NOMO-1 (cell line): ENCODE data around the gene CAB39.
A peak's percentile ranks its signal among the peaks of the same experiment; 100 is the strongest.
"Not testable (repeated sequence)": the region's sequence is repeated elsewhere in the genome, so short reads cannot be mapped to it uniquely, and the experiment has no call there.

Experiments used
- DNase-seq, 2 experiments: peaks; one replicate each; lab custom pipeline; 2025; ENCODE audit not compliant: unreplicated experiment in 2 of 2; lab: John Stamatoyannopoulos, UW

The CAB39 gene

DNA sequence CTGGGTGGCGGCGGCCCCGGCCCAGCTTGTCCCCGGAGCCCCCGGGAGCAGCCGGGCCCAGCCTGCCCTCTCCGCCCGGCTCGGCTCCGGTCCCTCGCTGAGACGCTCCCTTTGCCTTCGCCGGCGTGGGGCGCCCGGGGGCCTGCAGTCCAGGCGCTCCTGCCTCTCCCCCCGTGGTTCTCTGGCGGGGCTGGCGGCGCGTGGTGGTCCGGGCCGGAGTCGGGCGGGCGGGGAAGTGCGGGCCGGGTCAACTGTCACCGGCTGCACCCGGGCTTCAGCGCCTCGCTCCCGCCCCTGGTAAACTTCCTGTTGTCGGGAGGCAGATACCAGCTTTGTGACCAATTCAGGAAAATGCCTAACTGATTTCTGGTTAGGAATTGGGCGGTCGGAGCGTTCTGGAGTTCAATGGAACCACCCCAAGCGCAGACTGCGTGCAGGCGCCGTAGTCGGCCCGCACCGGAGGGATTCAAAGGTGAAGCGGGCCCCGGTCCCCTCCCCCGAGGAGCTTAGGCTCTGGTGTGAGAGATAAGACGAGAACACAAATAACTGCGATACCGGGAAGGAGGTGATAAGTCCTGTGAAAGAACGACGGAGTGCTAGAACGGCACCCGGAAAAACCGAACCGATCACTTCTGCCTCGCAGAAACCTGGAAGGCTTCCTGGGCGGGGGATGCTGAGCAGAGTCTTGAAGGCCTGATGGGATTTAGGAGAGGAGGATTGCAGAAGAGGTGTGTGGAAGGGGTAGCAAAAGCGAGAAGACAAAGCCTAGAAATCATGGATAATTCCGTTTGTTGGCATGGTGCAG, 891 bp downstream of the CAB39 start:
- peak; percentile 24 to 36 for DNase-seq

- peak; percentile 61 to 81 for DNase-seq
These were observed 1.5 kb downstream of the CAB39 start for GRCh38 chr2:230714136-230714480.

- DNase-seq = peak in 1 of 2 experiments; percentile 17
These were observed 2.6 kb downstream of the CAB39 start for GRCh38 chr2:230715201-230715600.

- DNase-seq = no peak
These were observed 3.9 kb downstream of the CAB39 start for GRCh38 chr2:230716588-230716987.

DNA sequence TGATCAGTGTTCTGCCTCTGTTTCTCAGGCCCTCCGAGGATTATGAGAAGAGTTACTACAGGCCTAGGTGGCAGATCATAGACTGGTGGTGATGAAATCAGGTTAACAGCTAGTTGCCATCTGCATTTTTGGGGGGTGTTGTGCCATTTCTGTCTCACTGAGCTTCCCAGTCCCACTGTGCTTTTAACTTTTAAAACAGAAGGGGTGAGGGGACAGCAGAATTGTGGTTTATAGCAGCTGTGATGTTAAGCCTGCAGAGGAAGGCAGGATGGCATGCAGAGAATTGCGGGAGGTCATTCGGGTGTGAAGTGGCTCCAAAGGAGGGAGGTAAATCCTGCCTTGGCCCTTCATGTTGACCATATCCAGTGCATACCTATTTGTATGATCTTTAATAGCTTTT, 5.0 kb downstream of the CAB39 start:
- DNase-seq = no peak

DNA sequence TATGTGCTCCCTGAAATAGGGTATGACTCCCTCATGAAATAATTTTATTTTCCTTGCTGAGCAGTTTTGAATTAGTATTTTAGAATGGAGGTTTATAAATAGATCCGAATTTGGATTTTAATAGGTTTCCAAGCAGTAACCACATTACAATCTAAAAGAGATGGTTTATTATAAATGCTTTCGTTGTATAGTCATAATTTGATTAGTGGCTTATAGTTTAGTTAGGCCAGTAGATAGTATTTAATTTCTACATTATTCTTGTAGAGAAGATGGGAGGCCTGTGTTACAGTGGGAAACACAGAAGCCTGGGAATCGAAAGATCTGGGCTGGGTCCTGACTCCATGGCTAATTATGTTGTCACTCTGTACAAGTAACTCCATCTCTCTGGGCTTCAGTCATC, 6.7 kb downstream of the CAB39 start:
- DNase-seq = no peak

GRCh38 chr2:230721712-230722111, 9.1 kb downstream of the CAB39 start:
- peak; percentile 34 to 44 for DNase-seq

DNA sequence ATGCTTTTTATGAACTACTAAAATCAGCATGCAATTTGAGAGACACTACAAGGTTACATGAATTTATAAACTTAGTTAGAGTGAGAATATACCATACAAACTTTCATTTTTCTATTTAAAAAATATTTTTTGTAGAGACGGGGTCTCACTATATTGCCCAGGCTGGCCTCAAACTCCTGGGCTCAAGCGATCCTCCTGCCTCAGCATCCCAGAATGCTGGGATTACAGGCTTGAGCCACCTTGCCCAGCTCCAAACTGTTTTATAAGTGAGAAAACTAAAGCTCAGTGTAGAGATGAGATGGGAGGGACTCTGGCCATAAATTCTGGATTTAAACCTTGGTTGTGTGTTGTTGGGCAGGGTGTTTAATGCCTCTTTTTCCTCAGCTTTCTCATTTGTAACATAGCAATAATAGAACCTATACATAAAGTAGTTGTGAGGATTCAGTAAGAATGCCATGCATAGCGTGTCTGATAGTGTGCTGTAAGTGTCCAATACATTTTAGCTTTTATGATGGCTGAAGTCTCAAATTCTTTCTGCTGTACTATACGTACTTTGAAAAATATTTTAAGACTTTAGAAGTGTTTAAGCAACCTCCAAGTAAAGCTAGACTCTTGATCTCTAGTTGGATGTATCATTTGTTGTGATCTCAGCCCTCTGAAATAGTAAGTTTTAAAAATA, 9.7 kb downstream of the CAB39 start:
- no peak for DNase-seq

GRCh38 chr2:230723363-230723762, 10.7 kb downstream of the CAB39 start:
- DNase-seq = no peak

DNA sequence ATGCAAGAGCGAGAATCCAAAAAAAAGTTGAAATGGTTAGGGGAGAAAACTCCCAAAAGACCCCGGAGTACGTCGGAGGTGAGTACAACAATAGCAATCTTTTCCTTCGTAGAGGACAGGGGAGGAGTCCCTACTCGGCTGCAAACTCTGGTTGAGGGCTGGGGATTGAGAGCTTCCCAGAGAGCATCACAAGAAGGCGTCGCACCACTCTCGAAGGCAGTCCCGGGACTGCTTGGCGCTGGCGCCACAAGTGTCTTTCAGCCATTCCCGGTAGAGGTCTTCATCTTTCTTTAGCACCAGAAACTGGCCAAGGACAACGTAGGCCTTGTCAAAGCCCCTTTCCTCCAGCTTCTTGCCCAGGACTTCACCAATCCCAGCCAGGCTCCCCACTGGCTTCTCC, 12.3 kb downstream of the CAB39 start:
- DNase-seq = not testable (repeated sequence)

- DNase-seq = no peak
These were observed 18.9 kb downstream of the CAB39 start for GRCh38 chr2:230731512-230731911.

GRCh38 chr2:230732914-230733401, 20.3 kb downstream of the CAB39 start:
- DNase-seq = no peak

DNA sequence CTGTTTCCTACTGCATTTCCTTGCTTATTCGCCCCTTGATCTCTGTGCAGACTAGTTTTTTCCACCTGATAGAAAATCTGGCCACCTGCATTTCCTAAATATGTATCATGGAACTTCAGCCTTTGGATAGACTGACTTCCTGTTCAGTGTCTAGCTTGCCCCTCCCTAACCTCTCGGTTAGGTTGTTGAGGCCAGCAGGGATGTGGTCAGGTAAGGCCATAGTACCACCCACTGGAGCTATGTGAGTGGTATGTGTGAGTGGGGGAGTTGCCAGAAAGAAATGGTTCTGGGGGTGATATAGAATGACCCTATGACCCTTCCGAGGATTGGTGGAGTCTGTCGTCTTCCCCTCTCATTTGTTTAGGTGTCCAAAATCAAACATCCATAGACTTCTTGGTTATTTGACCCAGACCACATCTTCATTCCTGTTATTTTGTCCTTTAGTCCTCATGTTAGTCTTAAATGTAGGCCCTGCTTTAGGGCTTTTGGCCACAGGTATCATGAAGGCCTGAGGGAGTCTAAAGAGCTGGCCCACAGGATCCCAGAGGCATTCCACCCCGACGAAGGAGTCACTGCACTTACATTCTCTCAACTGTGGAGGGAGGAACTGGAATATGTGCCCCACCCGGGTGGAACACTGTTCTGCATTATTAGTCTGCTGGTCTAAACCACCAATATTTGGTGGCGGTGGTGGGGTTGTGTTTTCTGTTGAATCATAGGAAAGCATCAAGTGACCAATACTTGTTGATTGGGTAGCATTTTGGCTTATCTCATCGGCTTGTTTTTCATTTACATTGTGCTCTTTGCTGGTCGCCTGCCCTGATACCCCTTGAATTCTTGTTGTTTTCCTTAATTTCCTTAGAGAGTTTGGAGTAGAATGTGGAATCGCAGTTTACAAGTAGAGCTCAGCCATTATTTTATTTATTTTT, 21.9 kb downstream of the CAB39 start:
- no peak for DNase-seq

GRCh38 chr2:230735884-230736283, 23.2 kb downstream of the CAB39 start:
- DNase-seq = no peak

DNA sequence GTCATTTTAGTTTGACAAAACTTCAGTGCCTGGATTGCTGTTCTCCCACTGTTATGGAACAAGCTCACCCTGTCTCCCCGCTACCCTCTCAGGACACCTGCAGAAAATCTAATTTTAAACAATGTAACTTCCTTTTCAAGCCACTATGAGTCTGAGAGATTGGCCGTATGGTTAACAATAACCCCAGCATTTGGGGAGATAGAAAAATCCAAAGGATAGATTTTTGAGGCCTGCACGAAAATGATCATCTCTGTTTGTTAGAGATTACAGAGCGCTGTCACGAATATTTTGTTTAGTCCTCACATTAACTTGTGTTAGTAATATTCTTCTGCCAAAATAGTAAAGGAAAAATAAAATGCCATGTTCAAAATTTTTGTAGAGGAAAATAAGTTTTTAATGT, 24.7 kb downstream of the CAB39 start:
- no peak for DNase-seq

DNA sequence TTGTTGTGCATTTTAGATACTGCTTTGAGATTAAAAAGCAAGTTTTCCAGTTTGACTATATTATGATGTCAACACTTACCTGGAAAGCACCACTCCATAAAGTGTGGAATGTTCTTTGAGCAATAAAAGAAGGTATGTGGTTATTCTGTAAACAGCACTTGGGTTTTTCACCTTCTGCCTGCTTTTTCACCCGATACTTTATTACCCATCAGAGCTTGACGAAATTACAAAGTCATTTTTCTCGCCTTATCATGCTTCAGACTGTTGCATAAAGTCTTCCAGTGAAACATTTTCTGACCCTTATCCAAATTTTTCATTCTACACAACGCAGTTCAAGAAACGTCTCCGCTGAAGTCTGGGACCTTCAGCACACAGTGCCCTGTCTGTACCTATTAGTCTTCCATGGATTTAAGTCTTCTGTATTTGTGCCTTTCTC, 25.2 kb downstream of the CAB39 start:
- no peak for DNase-seq

GRCh38 chr2:230738391-230738811, 25.8 kb downstream of the CAB39 start:
- no peak for DNase-seq

DNA sequence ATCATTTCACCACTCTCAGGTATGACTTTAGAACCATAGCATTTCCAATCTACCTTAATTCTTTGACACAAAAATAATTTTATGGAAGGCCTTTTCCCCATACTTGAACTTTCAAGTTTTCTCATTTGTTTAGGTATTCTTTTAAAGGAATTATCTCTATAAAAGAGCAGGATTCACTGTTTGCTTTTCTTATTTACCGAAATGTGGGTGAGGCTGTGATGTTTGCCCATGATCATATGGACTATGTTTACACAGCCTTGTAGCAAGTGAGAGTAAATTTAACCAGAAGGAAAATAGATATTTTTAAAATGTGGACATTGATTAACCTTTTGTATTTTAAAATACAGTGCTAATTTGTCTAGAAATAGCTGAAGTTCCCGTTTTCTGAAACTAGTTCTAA, 26.3 kb downstream of the CAB39 start:
- no peak for DNase-seq

- DNase-seq = no peak
These were observed 27.3 kb downstream of the CAB39 start for GRCh38 chr2:230739961-230740360.

DNA sequence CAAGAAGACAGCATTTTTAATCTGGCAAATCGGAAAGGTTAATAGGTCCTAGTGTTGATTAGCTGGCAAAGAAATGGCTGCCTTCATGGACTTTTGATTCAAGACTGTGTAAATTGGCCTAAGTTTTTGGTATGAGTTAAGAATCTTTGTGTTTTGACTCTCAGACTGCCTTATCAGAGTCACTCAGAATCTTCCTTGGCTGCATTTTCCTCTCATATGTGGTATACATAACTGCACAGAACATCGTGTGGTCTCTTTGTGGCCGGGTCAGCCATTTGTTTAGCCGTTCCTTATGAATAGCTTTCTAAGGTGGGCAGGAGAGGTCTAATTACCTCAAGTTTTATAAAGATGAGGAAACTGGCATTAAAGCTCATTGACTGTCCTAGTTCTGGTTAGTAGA, 30.1 kb downstream of the CAB39 start:
- DNase-seq = no peak

- no peak for DNase-seq
These were observed 33.6 kb downstream of the CAB39 start for GRCh38 chr2:230746213-230746612.
